GM12878 (cell line): ENCODE measurements around the gene HSD17B12. TPM values are rescaled to one million over a fixed set of nuclear protein-coding genes. Genes with fewer than 3 reads are reported as not detected.

Experiments
- ATAC-seq: fragments of 200-7000 bp; cut with Tn5 transposase; 3 replicates; pipeline ENCODE4 v1.9.1; 2020; ENCODE audit warnings: mild to moderate bottlenecking, moderate library complexity
- BruUV-seq: library from RNA; stranded (reverse); fragments of 400-500 nt; replicated peaks from 2 replicates; lab custom pipeline; 2021; lab: Mats Ljungman, UMichigan
- CTCF ChIA-PET: fragments of 300-600 bp; sonication (Branson Sonifier 250); formaldehyde crosslinking; extraction: SDS; loops from one replicate; lab custom pipeline; 2021; ENCODE audit warnings: inconsistent platforms; lab: Yijun Ruan, JAX
- POLR2A ChIA-PET: fragments of 350-600 bp; formaldehyde crosslinking; extraction: SDS; loops from one replicate; lab custom pipeline; 2021; ENCODE audit warnings: inconsistent platforms; lab: Charles Lee
- RAD21 ChIA-PET: fragments of 300-600 bp; sonication (Branson Sonifier 250); formaldehyde crosslinking; loops from one replicate; lab custom pipeline; 2023; ENCODE audit warnings: antibody characterized with exemption; ENCODE audit not compliant: unreplicated experiment; lab: Charles Lee
- SMC1A ChIA-PET: fragments of 300-600 bp; sonication (Branson Sonifier 250); formaldehyde crosslinking; loops from one replicate; lab custom pipeline; 2023; ENCODE audit not compliant: unreplicated experiment, uncharacterized antibody; lab: Charles Lee
- DNase-seq: peaks from one replicate; pipeline ENCODE4 v3.0.0-alpha.2; 2011; ENCODE audit warnings: low read depth, low spot score
- FAIRE-seq: peaks from 3 replicates; lab custom pipeline; 2011; peaks lifted over from hg19 to GRCh38; lab: Jason Lieb, UNC
- H2AFZ ChIP-seq: 2 replicates; pipeline ENCODE4 v1.6.0; 2011; ENCODE audit warnings: low read depth, low read length, control low read depth; ENCODE audit not compliant: control insufficient read depth
- H3K27ac ChIP-seq: 2 replicates; pipeline ENCODE4 v1.5.1; 2011; ENCODE audit warnings: control low read depth; ENCODE audit not compliant: control insufficient read depth, insufficient read depth
- H3K27me3 ChIP-seq, 2 experiments: replicated peaks in 1 of 2; 2 replicates each; pipeline versions ENCODE4 v1.6.0 to v1.6.1; 2011; ENCODE audit warnings: low read length in 1 of 2; ENCODE audit not compliant: control insufficient read depth in 2 of 2, insufficient read depth in 2 of 2
- H3K36me3 ChIP-seq, 2 experiments: 2 replicates each; pipeline ENCODE4 v1.5.1; 2011; ENCODE audit warnings: low read length in 1 of 2; ENCODE audit not compliant: control insufficient read depth in 2 of 2, insufficient read depth in 2 of 2
- H3K4me1 ChIP-seq: 2 replicates; pipeline ENCODE4 v1.6.1; 2011; ENCODE audit warnings: mild to moderate bottlenecking, low read length, moderate library complexity, mixed read lengths; ENCODE audit not compliant: control insufficient read depth, insufficient read depth
- H3K4me2 ChIP-seq: 2 replicates; pipeline ENCODE4 v1.6.0; 2011; ENCODE audit warnings: control low read depth; ENCODE audit not compliant: control insufficient read depth, insufficient read depth
- H3K4me3 ChIP-seq: fragments of 200-600 bp; sonication (generic); 2 replicates; pipeline ENCODE4 v1.5.1; 2016
- H3K79me2 ChIP-seq: 2 replicates; pipeline ENCODE4 v1.6.0; 2011; ENCODE audit warnings: low read length; ENCODE audit not compliant: control insufficient read depth, insufficient read depth
- H3K9ac ChIP-seq: 2 replicates; pipeline ENCODE4 v1.8.0; 2011; ENCODE audit warnings: low read length, control low read depth, mixed read lengths; ENCODE audit not compliant: control insufficient read depth, insufficient read depth
- H3K9me3 ChIP-seq: replicated peaks from 3 replicates; pipeline ENCODE4 v1.5.1; 2011; ENCODE audit warnings: mild to moderate bottlenecking, low read length; ENCODE audit not compliant: control insufficient read depth, insufficient read depth
- H4K20me1 ChIP-seq: 2 replicates; pipeline ENCODE4 v1.6.0; 2011; ENCODE audit not compliant: control insufficient read depth, insufficient read depth
- MTA2 ChIP-seq: fragments of 450-650 bp; IDR thresholded peaks from 2 replicates; pipeline ENCODE4 v1.6.1; 2016; ENCODE audit warnings: low read depth, mild to moderate bottlenecking, moderate library complexity
- MTA3 ChIP-seq: IDR thresholded peaks from 2 replicates; pipeline ENCODE4 v1.6.1; 2012; ENCODE audit warnings: low read length, inconsistent platforms, borderline replicate concordance
- RAD51 ChIP-seq: fragments of 450-650 bp; IDR thresholded peaks from 2 replicates; pipeline ENCODE4 v1.6.1; 2016; ENCODE audit warnings: moderate library complexity, mild to moderate bottlenecking, inconsistent platforms
- SMC3 ChIP-seq: IDR thresholded peaks from 2 replicates; pipeline ENCODE4 v1.6.1; 2011; ENCODE audit warnings: low read length, improper control_type of control experiment, borderline replicate concordance
- WGBS: methylation state at CpG from one replicate; pipeline ENCODE4 v1.1.6; 2016; ENCODE audit warnings: low lambda C conversion rate; ENCODE audit not compliant: insufficient replicate concordance, insufficient coverage; ENCODE audit errors: missing lambda C conversion rate; 5-methylcytosine and 5-hydroxymethylcytosine counted together
- in situ Hi-C: fragments of 300-500 bp; cut with MboI; formaldehyde crosslinking; loops from 9 replicates; pipeline ENCODE4 v1.14.3; 2018; ENCODE audit warnings: mixed read lengths
- intact Hi-C: fragments of 100-400 bp; cut with micrococcal nuclease; formaldehyde crosslinking; loops from one replicate; pipeline ENCODE4 v1.14.2; 2022; ENCODE audit not compliant: unreplicated experiment
- polyA plus RNA-seq, 11 experiments: library from polyadenylated mRNA; depleted of rRNA in 4 of 11; unstranded in 6 of 11; stranded (reverse) in 5 of 11; fragments of >200 nt; fragmentation: Nextera tagmentation in 4 of 11; fragmentation: Illumina TruSeq in 1 of 11; extraction: Ambion mirVana in 4 of 11; extraction: Trizol in 1 of 11; gene quantifications; 1 replicate in 1 of 11; 2 replicates in 10 of 11; pipeline versions ENCODE4 v1.2.1 to v1.2.3, GENCODE V29; 2011 to 2016; ENCODE audit warnings: inconsistent platforms in 2 of 11, missing spikeins in 2 of 11, low read depth in 1 of 11
- total RNA-seq, 4 experiments: library from RNA; depleted of rRNA in 3 of 4; stranded (reverse); fragments of >200 nt in 3 of 4; fragmentation: Illumina TruSeq in 1 of 4; extraction: Trizol in 1 of 4; gene quantifications; 2 replicates each; pipeline versions ENCODE4 v1.2.1 to v1.2.3, GENCODE V29; 2013 to 2021
- TF ChIP-seq, protein P1 (sequence below): IDR thresholded peaks from 2 replicates; pipeline ENCODE4 v1.6.1; 2012; ENCODE audit warnings: mild to moderate bottlenecking, low read depth, low read length
- TF ChIP-seq, protein P2 (sequence below): fragments of 450-650 bp; IDR thresholded peaks from 2 replicates; pipeline ENCODE4 v1.6.1; 2017; ENCODE audit warnings: antibody characterized with exemption, mild to moderate bottlenecking, moderate library complexity

The HSD17B12 gene
- total and polyA plus RNA-seq, 10 of the 15 experiments (the other 5 are each of a cell fraction or from before 2014, with no cell fraction given) = 23.6 to 88.0 (median 64.7) TPM

- CTCF ChIA-PET = no interaction called here
- no peak overlapping the region for H3K27ac ChIP-seq
- ATAC-seq = no peak
These were observed 31.6 kb upstream of the HSD17B12 start for GRCh38 chr11:43648888-43649287.

GRCh38 chr11:43649501-43649900, 31.0 kb upstream of the HSD17B12 start:
- H3K9ac ChIP-seq = no peak overlapping the region
- H2AFZ ChIP-seq = no peak overlapping the region
- BruUV-seq = no TSS peak
- H3K4me2 ChIP-seq = no peak overlapping the region
- no peaks in the 10 kb centered on the region; the same call in 1 of the 2 replicates for H3K4me1 ChIP-seq
- intact Hi-C loops = no loop called here
- H3K27me3 ChIP-seq = no peaks in the 10 kb centered on the region
- H3K36me3 ChIP-seq = no peaks in the 10 kb centered on the region
- 56% methylated on average over 4 of the region's 4 CpGs for WGBS
- peaks cover 3% of the 10 kb centered on the region for H3K79me2 ChIP-seq
- no peaks in the 10 kb centered on the region for H3K9me3 ChIP-seq
- H3K27ac ChIP-seq = no peak overlapping the region
- no peak overlapping the region for H3K4me3 ChIP-seq
- TF ChIP-seq RAD51 = no peak
- no peak for TF ChIP-seq MTA3
- 0 out of 2 replicates have a peak, but pooled peaks have one; percentile 5 for TF ChIP-seq SMC3
- no peak for TF ChIP-seq MTA2
- TF ChIP-seq, protein P1, sequence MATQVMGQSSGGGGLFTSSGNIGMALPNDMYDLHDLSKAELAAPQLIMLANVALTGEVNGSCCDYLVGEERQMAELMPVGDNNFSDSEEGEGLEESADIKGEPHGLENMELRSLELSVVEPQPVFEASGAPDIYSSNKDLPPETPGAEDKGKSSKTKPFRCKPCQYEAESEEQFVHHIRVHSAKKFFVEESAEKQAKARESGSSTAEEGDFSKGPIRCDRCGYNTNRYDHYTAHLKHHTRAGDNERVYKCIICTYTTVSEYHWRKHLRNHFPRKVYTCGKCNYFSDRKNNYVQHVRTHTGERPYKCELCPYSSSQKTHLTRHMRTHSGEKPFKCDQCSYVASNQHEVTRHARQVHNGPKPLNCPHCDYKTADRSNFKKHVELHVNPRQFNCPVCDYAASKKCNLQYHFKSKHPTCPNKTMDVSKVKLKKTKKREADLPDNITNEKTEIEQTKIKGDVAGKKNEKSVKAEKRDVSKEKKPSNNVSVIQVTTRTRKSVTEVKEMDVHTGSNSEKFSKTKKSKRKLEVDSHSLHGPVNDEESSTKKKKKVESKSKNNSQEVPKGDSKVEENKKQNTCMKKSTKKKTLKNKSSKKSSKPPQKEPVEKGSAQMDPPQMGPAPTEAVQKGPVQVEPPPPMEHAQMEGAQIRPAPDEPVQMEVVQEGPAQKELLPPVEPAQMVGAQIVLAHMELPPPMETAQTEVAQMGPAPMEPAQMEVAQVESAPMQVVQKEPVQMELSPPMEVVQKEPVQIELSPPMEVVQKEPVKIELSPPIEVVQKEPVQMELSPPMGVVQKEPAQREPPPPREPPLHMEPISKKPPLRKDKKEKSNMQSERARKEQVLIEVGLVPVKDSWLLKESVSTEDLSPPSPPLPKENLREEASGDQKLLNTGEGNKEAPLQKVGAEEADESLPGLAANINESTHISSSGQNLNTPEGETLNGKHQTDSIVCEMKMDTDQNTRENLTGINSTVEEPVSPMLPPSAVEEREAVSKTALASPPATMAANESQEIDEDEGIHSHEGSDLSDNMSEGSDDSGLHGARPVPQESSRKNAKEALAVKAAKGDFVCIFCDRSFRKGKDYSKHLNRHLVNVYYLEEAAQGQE = no peak
- no peak for FAIRE-seq
- ChIA-PET CTCF (interaction anchor here (0.6 to 1.5 kb wide), 2 partner anchors 180 to 187 kb away, joined by 3 read pairs; no protein-coding TSS in a partner anchor), RAD21 (no interaction called here), POLR2A (no interaction called here), SMC1A (no interaction called here)
- ATAC-seq = no peak; the same call in 2 of the 3 replicates
- H4K20me1 ChIP-seq = no peaks in the 10 kb centered on the region
- in situ Hi-C loops = no loop called here
- DNase-seq = no peak

More at GRCh38 chr11:43648888-43649287, 31.6 kb upstream of the HSD17B12 start:
- Histone ChIP-seq H2AFZ (no peak overlapping the region), H3K4me1 (no peaks in the 10 kb centered on the region; the same call in 1 of the 2 replicates), H3K27me3 (no peaks in the 10 kb centered on the region), H3K9ac (no peak overlapping the region), H3K79me2 (peaks cover 7% of the 10 kb centered on the region), H3K36me3 (no peaks in the 10 kb centered on the region), H3K4me3 (no peak overlapping the region), H3K4me2 (no peak overlapping the region), H3K9me3 (no peaks in the 10 kb centered on the region), H4K20me1 (no peaks in the 10 kb centered on the region)
- SMC1A ChIA-PET = interaction anchor here (0.9 kb wide), 1 partner anchor 202 kb away, joined by 3 read pairs; no protein-coding TSS in a partner anchor
- WGBS = 98% methylated on average over 7 of the region's 7 CpGs
- no TSS peak for BruUV-seq
- RAD21 ChIA-PET = no interaction called here
- in situ Hi-C loops = no loop called here
- intact Hi-C loops = no loop called here
- POLR2A ChIA-PET = no interaction called here
- TF ChIP-seq, protein P2, sequence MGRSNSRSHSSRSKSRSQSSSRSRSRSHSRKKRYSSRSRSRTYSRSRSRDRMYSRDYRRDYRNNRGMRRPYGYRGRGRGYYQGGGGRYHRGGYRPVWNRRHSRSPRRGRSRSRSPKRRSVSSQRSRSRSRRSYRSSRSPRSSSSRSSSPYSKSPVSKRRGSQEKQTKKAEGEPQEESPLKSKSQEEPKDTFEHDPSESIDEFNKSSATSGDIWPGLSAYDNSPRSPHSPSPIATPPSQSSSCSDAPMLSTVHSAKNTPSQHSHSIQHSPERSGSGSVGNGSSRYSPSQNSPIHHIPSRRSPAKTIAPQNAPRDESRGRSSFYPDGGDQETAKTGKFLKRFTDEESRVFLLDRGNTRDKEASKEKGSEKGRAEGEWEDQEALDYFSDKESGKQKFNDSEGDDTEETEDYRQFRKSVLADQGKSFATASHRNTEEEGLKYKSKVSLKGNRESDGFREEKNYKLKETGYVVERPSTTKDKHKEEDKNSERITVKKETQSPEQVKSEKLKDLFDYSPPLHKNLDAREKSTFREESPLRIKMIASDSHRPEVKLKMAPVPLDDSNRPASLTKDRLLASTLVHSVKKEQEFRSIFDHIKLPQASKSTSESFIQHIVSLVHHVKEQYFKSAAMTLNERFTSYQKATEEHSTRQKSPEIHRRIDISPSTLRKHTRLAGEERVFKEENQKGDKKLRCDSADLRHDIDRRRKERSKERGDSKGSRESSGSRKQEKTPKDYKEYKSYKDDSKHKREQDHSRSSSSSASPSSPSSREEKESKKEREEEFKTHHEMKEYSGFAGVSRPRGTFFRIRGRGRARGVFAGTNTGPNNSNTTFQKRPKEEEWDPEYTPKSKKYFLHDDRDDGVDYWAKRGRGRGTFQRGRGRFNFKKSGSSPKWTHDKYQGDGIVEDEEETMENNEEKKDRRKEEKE = no peak
- FAIRE-seq = no peak
- no peak for DNase-seq
